Right cardiac atrium (tissue), 5 donors: ENCODE results near the gene ZRANB3. TPM values are rescaled to one million over a fixed set of nuclear protein-coding genes. Genes with fewer than 3 reads are reported as not detected.

Experiments used
- ATAC-seq, 2 donors: fragments of 200-7000 bp; cut with Tn5 transposase; one replicate each; pipeline versions ENCODE4 v1.8.0 to v1.9.1; 2020; ENCODE audit warnings: moderate library complexity in 2 of 2, mild to moderate bottlenecking in 1 of 2
- DNase-seq, 3 donors: peaks; one replicate each; pipeline ENCODE4 v3.0.0-alpha.2; 2020
- H3K27ac ChIP-seq: one replicate; pipeline ENCODE4 v1.5.1; 2013; ENCODE audit warnings: mild to moderate bottlenecking, low read length, control low read depth, moderate library complexity
- H3K27me3 ChIP-seq: one replicate; pipeline ENCODE4 v1.6.1; 2013; ENCODE audit not compliant: control insufficient read depth, insufficient read depth
- H3K4me1 ChIP-seq: one replicate; pipeline ENCODE4 v1.6.1; 2013; ENCODE audit warnings: low read length; ENCODE audit not compliant: control insufficient read depth, insufficient read depth
- H3K4me3 ChIP-seq: one replicate; pipeline ENCODE4 v1.5.1; 2013; ENCODE audit warnings: low read length, control low read depth
- H3K9me3 ChIP-seq: one replicate; pipeline ENCODE4 v1.6.1; 2013; ENCODE audit warnings: low read length; ENCODE audit not compliant: control insufficient read depth
- WGBS: extraction: QIAGEN DNeasy Blood & Tissue Kit; methylation state at CpG from one replicate; pipeline ENCODE4 v1.1.7; 2013; 5-methylcytosine and 5-hydroxymethylcytosine counted together
- intact Hi-C, 4 donors: fragments of 100-400 bp; cut with DNase I; formaldehyde crosslinking; loops; one replicate each; pipeline versions ENCODE4 v1.11.0 to v1.14.0; 2022 to 2023
- polyA plus RNA-seq: library from polyadenylated mRNA; stranded (reverse); fragments of 200-250 nt; gene quantifications from one replicate; pipeline ENCODE4 v1.2.3, GENCODE V29; 2013
- total RNA-seq, 4 donors: library from RNA; stranded (reverse); fragmentation: NEBNext Ultra II Directional; extraction: Animal tissue kit (Norgen Biotek cat#: 25700); gene quantifications; one replicate each; pipeline ENCODE4 v1.2.1, GENCODE V29; 2021
- donor health status: healthy with polysubstance abuse.
- donor health status: DM: no; HTN: yes; CAD: no.
- donor health status: DM: no; HTN: no; CAD: no.
- donor health status: DM: no; HTN: yes; CAD: no; lungs with severe emphysema.
- donor health status: DM: yes; HTN: yes; CAD: no.

Gene ZRANB3
- total and polyA plus RNA-seq, 5 donors: 0.88 to 4.1 (median 2.6) TPM

DNA sequence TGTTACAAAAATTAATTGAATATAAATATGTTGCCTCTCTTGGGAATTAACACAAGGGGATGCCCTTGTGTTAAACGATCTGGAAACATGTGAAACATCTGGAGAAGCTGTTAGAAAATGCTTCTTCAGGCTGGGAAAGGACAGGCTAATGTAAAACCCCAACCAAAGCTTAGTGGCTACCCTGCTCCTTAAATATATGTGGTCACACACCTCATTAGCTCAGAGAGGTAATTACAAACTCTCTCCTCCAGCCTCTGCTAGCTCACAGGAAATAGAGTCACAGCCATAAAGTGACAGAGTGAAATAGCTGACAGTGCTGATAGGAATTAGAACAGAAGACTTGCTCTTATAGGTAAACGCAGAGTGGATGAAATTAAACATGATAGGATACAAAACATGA, 323.0 kb downstream of the ZRANB3 start:
- Histone ChIP-seq H3K9me3 (no peaks in the 10 kb centered on the region), H3K27me3 (no peaks in the 10 kb centered on the region), H3K27ac (no peak overlapping the region), H3K4me3 (no peak overlapping the region), H3K4me1 (no peaks in the 10 kb centered on the region)
- no peak for ATAC-seq
- intact Hi-C loops: no loop called here
- 51% methylated on average over 2 of the region's 2 CpGs for WGBS
- no peak for DNase-seq

- 99% methylated on average over 3 of the region's 3 CpGs for WGBS
- Histone ChIP-seq H3K27me3 (no peaks in the 10 kb centered on the region), H3K4me1 (peaks cover 1% of the 10 kb centered on the region), H3K27ac (no peak overlapping the region), H3K9me3 (no peaks in the 10 kb centered on the region), H3K4me3 (no peak overlapping the region)
- DNase-seq: no peak
- no peak for ATAC-seq
- intact Hi-C loops: no loop called here
These were observed 327.1 kb downstream of the ZRANB3 start for GRCh38 chr2:135203944-135204343.

- no peaks in the 10 kb centered on the region for H3K27me3 ChIP-seq
- ATAC-seq: no peak
- intact Hi-C loops: no loop called here
These were observed 328.3 kb downstream of the ZRANB3 start for GRCh38 chr2:135202751-135203150.

GRCh38 chr2:135198481-135198880, 332.5 kb downstream of the ZRANB3 start:
- H3K4me3 ChIP-seq: no peak overlapping the region
- DNase-seq: no peak
- no peaks in the 10 kb centered on the region for H3K27me3 ChIP-seq
- WGBS: 91% methylated on average over 3 of the region's 3 CpGs
- peaks cover 1% of the 10 kb centered on the region for H3K4me1 ChIP-seq
- intact Hi-C loops: no loop called here
- H3K27ac ChIP-seq: no peak overlapping the region
- H3K9me3 ChIP-seq: no peaks in the 10 kb centered on the region
- no peak for ATAC-seq

More at GRCh38 chr2:135202751-135203150, 328.3 kb downstream of the ZRANB3 start:
- peaks cover 1% of the 10 kb centered on the region for H3K4me1 ChIP-seq
- DNase-seq: no peak
- no peaks in the 10 kb centered on the region for H3K9me3 ChIP-seq
- H3K4me3 ChIP-seq: no peak overlapping the region
- H3K27ac ChIP-seq: no peak overlapping the region

GRCh38 chr2:135190799-135191198, 340.2 kb downstream of the ZRANB3 start:
- no peaks in the 10 kb centered on the region for H3K9me3 ChIP-seq
- H3K4me3 ChIP-seq: no peak overlapping the region
- no peaks in the 10 kb centered on the region for H3K4me1 ChIP-seq
- ATAC-seq: no peak
- H3K27me3 ChIP-seq: no peaks in the 10 kb centered on the region
- no peak for DNase-seq
- H3K27ac ChIP-seq: no peak overlapping the region
- intact Hi-C loops: no loop called here

GRCh38 chr2:135189148-135189547, 341.9 kb downstream of the ZRANB3 start:
- DNase-seq (no peak), ATAC-seq (no peak)
- Histone ChIP-seq H3K9me3 (no peaks in the 10 kb centered on the region), H3K4me3 (no peak overlapping the region), H3K27me3 (no peaks in the 10 kb centered on the region), H3K4me1 (no peaks in the 10 kb centered on the region), H3K27ac (no peak overlapping the region)
- intact Hi-C loops: no loop called here
- 100% methylated on average over 1 of the region's 1 CpG for WGBS

DNA sequence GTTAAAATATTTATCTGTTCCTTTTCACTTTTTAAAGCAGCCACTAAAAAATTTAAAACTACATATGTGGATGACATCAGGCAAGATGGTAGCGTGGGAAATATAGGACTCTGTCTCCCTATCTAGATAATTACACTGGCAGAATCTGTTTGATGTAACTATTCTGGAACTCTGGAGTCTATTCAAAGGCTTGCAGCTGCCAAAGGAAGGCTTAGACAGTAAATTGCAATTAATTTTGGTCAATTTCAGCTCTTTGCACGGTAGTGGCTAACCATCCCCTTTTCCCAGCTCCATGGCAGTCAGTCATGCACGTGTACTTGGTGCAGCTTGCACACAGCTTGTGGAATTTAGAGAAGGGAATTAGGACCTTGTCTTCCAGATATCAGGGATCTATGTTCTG, 343.7 kb downstream of the ZRANB3 start:
- Histone ChIP-seq H3K27ac (no peak overlapping the region), H3K27me3 (no peaks in the 10 kb centered on the region), H3K9me3 (no peaks in the 10 kb centered on the region), H3K4me3 (no peak overlapping the region), H3K4me1 (no peaks in the 10 kb centered on the region)
- DNase-seq (no peak), ATAC-seq (no peak)
- 76% methylated on average over 3 of the region's 3 CpGs for WGBS
- intact Hi-C loops: no loop called here

GRCh38 chr2:135186054-135186453, 345.0 kb downstream of the ZRANB3 start:
- intact Hi-C loops: no loop called here
- ATAC-seq (peak; percentile 43 to 81), DNase-seq (peak in 1 of 3 donors; percentile 29)
- H3K9me3 ChIP-seq: no peaks in the 10 kb centered on the region
- no peaks in the 10 kb centered on the region for H3K4me1 ChIP-seq
- no peak overlapping the region for H3K27ac ChIP-seq
- WGBS: 47% methylated on average over 5 of the region's 5 CpGs
- no peaks in the 10 kb centered on the region for H3K27me3 ChIP-seq
- H3K4me3 ChIP-seq: no peak overlapping the region

DNA sequence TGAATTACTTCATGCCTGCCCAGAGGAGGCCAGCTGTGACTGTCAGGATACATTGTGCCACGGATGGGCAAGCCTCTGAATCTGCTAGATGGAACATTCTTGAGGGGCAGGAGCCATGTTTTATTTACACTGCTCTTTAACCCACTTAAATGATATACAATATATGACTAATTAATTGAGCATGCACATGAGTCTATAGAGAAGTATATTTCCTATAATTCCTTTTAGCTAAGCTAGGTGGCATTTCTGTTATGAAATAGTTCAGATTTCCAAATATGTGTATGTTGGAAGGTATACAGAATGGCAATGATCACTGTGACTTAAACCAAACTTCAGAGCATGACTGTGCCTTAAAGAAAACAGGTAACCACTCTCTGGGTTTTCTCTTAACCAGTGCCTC, 347.2 kb downstream of the ZRANB3 start:
- H3K27me3 ChIP-seq: no peaks in the 10 kb centered on the region
- no peak overlapping the region for H3K27ac ChIP-seq
- no peaks in the 10 kb centered on the region for H3K9me3 ChIP-seq
- WGBS: 87% methylated on average over 1 of the region's 1 CpG
- intact Hi-C loops: no loop called here
- H3K4me3 ChIP-seq: no peak overlapping the region
- ATAC-seq: no peak
- no peaks in the 10 kb centered on the region for H3K4me1 ChIP-seq
- no peak for DNase-seq

GRCh38 chr2:135182601-135183000, 348.4 kb downstream of the ZRANB3 start:
- WGBS: 77% methylated on average over 3 of the region's 3 CpGs
- intact Hi-C loops: no loop called here
- Histone ChIP-seq H3K4me1 (no peaks in the 10 kb centered on the region), H3K4me3 (no peak overlapping the region), H3K9me3 (no peaks in the 10 kb centered on the region), H3K27me3 (no peaks in the 10 kb centered on the region), H3K27ac (no peak overlapping the region)
- DNase-seq (no peak), ATAC-seq (no peak)

- Histone ChIP-seq H3K4me3 (no peak overlapping the region), H3K4me1 (no peaks in the 10 kb centered on the region), H3K27me3 (no peaks in the 10 kb centered on the region), H3K27ac (no peak overlapping the region), H3K9me3 (no peaks in the 10 kb centered on the region)
- DNase-seq (no peak), ATAC-seq (no peak)
- intact Hi-C loops: no loop called here
- 81% methylated on average over 8 of the region's 8 CpGs for WGBS
These were observed 348.8 kb downstream of the ZRANB3 start for GRCh38 chr2:135182190-135182589.

- DNase-seq (no peak), ATAC-seq (no peak)
- intact Hi-C loops: no loop called here
- WGBS: 88% methylated on average over 1 of the region's 1 CpG
- Histone ChIP-seq H3K9me3 (no peaks in the 10 kb centered on the region), H3K4me1 (no peaks in the 10 kb centered on the region), H3K27me3 (no peaks in the 10 kb centered on the region), H3K4me3 (no peak overlapping the region), H3K27ac (no peak overlapping the region)
These were observed 351.3 kb downstream of the ZRANB3 start for GRCh38 chr2:135179689-135180088.
